Transverse colon (tissue), 4 donors: Measurements from ENCODE around the gene KRTAP9-9. TPM values are rescaled to one million over a fixed set of nuclear protein-coding genes. Genes with fewer than 3 reads are reported as not detected.

Experiments used
- DNase-seq: peaks from one replicate; pipeline ENCODE4 v3.0.0-alpha.2; 2019
- H3K27ac ChIP-seq, 4 donors: fragments of 200-600 bp; sonication (generic); 2 replicates each; pipeline ENCODE4 v1.5.1; 2016 to 2018; ENCODE audit warnings: inconsistent platforms in 4 of 4
- H3K27me3 ChIP-seq: fragments of 200-600 bp; sonication (generic); 2 replicates; pipeline ENCODE4 v1.5.1; 2017; ENCODE audit warnings: inconsistent platforms
- H3K36me3 ChIP-seq, 4 donors: fragments of 200-600 bp; sonication (generic); 2 replicates each; pipeline ENCODE4 v1.5.1; 2017 to 2019; ENCODE audit warnings: inconsistent platforms in 4 of 4
- H3K4me1 ChIP-seq, 4 donors: fragments of 200-600 bp; sonication (generic); 2 replicates each; pipeline ENCODE4 v1.5.1; 2017 to 2020; ENCODE audit warnings: inconsistent platforms in 4 of 4
- H3K4me3 ChIP-seq, 4 donors: fragments of 200-600 bp; sonication (generic); 1 replicate in 1 of 4; 2 replicates in 3 of 4; pipeline versions ENCODE4 v1.5.1 to v1.6.1; 2017 to 2019; ENCODE audit warnings: inconsistent platforms in 4 of 4
- H3K9me3 ChIP-seq, 2 donors: fragments of 200-600 bp; sonication (generic); 2 replicates each; pipeline ENCODE4 v1.5.1; 2017 to 2019; ENCODE audit warnings: inconsistent platforms in 2 of 2
- EP300 ChIP-seq: sonication (generic); formaldehyde crosslinking; IDR thresholded peaks from one replicate; pipeline ENCODE4 v1.6.1; 2017; ENCODE audit warnings: antibody characterized with exemption, low read depth
- POLR2A ChIP-seq: fragments of 450-650 bp; IDR thresholded peaks from one replicate; pipeline ENCODE4 v1.6.1; 2016; ENCODE audit warnings: antibody characterized with exemption, mild to moderate bottlenecking, moderate library complexity
- POLR2AphosphoS5 ChIP-seq, 3 donors: sonication (generic); formaldehyde crosslinking; IDR thresholded peaks; one replicate each; pipeline ENCODE4 v1.6.1; 2016; ENCODE audit warnings: antibody characterized with exemption in 3 of 3
- WGBS, 2 donors: methylation state at CpG; one replicate each; pipeline ENCODE4 v1.1.5; 2018; ENCODE audit warnings: low coverage in 1 of 2; 5-methylcytosine and 5-hydroxymethylcytosine counted together
- in situ Hi-C, 4 donors: fragments of 200-750 bp; cut with MboI; loops; one replicate each; pipeline versions ENCODE4 v1.15.0 to v1.15.1; 2017; ENCODE audit warnings: low sequenced_read_pairs in 3 of 4, low pct_ligation_motif_present in 1 of 4, low pct_unique_long_range_greater_than_20kb in 1 of 4
- intact Hi-C: fragments of 100-400 bp; cut with DNase I; formaldehyde crosslinking; loops from one replicate; pipeline ENCODE4 v1.15.1; 2023; ENCODE audit warnings: low total_unique reads
- small RNA-seq, 4 donors: library from RNA; depleted of rRNA; stranded (forward); fragments of <200 nt; gene quantifications; one replicate each; pipeline ENCODE3, GENCODE V24; 2016
- total RNA-seq, 4 donors: library from RNA; depleted of rRNA; stranded (reverse); fragments of >200 nt; gene quantifications; one replicate each; pipeline ENCODE4 v1.1.0, GENCODE V29; 2016
- TF ChIP-seq, protein P1 (sequence below), 5 experiments: fragments of 200-600 bp in 3 of 5; fragments of 450-650 bp in 2 of 5; sonication (generic) in 3 of 5; IDR thresholded peaks; 1 replicate in 2 of 5; 2 replicates in 3 of 5; pipeline ENCODE4 v1.5.1; 2016 to 2017; ENCODE audit warnings: antibody characterized with exemption in 5 of 5, inconsistent platforms in 3 of 5, mild to moderate bottlenecking in 2 of 5, moderate library complexity in 1 of 5

KRTAP9-9 gene
- total RNA-seq, 4 donors from 2014 or later: not detected

DNA sequence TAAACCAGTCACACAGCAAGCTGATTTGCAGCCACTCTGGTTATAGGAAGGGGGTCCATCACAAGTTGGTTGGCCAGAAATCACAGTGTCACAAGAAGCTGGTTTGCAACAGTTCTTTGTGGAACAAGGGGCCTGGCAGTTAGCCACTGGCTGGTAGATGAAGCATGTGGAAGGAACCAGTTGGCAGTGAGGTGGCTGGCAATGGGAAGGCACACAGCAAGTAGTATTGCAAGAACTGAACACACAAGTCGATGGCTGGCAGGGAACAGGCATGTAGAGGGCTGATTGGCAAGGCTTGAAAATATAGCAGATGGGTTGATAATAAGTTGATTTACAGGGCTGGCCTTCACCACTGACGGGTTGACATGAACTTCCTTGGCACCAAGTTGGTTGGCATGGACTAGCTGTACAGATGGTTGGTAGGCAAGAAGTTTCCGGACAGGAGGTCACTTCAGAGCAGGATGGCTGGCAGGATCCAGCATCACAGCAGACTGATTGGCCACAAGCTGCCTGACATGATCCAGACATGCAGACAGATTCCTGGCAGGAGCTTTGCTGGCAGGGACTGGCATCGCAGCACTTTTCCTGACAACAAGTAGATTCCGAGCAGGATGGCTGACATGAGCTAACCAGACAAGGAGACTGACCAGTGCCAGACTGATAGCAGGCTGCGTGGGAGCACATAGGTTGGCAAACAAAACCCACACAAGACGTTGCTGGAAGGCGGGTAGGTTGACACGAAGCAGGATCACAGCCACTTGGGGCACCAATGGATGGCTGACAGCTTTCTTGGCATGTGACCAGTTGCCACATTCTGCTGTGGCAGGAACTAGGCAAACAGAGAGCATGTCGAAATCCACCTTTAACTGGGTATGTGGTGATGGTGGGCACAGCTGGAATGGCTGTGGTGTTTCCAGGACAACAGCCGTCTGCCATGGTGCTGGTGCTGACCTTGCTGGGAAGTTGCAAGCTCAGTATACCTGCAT, 47.0 kb downstream of the KRTAP9-9 start, which contains the start of gene KRTAP29-1:
Gene KRTAP29-1 (minus strand): TSS at position 936 of the 986 bp plus-strand sequence. CDS start 0 bp downstream, at position 936.
- intact Hi-C loops (no loop called here), in situ Hi-C loops (no loop called here)
- Histone ChIP-seq H3K27ac (no peak within 1 kb of the TSS), H3K27me3 (peaks cover 8% of the 10 kb centered on the region), H3K4me3 (no peak within 1 kb of the TSS), H3K4me1 (no peaks in the 10 kb centered on the region), H3K9me3 (no peaks in the 10 kb centered on the region), H3K36me3 (no peaks in the 10 kb centered on the region)
- TF ChIP-seq, protein P1, sequence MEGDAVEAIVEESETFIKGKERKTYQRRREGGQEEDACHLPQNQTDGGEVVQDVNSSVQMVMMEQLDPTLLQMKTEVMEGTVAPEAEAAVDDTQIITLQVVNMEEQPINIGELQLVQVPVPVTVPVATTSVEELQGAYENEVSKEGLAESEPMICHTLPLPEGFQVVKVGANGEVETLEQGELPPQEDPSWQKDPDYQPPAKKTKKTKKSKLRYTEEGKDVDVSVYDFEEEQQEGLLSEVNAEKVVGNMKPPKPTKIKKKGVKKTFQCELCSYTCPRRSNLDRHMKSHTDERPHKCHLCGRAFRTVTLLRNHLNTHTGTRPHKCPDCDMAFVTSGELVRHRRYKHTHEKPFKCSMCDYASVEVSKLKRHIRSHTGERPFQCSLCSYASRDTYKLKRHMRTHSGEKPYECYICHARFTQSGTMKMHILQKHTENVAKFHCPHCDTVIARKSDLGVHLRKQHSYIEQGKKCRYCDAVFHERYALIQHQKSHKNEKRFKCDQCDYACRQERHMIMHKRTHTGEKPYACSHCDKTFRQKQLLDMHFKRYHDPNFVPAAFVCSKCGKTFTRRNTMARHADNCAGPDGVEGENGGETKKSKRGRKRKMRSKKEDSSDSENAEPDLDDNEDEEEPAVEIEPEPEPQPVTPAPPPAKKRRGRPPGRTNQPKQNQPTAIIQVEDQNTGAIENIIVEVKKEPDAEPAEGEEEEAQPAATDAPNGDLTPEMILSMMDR (IDR thresholded peaks at IDR 0.05): no peak
- TF ChIP-seq POLR2A: no peak
- no peak for TF ChIP-seq EP300
- TF ChIP-seq POLR2AphosphoS5 (IDR thresholded peaks at IDR 0.05): no peak
- no peak for DNase-seq
- WGBS, 2 donors: 68 to 83% methylated on average over 1 to 11 of the region's 11 CpGs

DNA sequence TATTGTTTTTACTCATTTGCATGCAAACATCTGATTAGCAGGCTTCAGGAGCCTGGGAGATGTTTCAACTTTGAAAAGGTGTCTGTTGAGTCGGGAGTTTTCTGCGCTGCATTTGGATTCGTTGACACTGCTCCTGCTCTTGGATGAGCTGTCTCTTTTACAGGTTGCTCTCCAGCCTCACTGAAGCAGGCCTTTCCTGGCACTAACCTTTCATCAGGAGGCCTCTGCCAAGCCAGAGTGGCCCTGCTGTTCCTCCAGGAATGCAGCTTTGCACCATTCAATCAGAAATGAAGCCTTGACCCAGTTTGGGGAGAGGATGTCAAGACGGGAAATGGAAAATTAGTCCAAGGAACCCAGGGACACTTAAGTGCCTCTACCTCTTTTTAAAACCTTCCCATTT, 47.8 kb downstream of the KRTAP9-9 start:
- intact Hi-C loops (no loop called here), in situ Hi-C loops (no loop called here)
- TF ChIP-seq POLR2AphosphoS5 (IDR thresholded peaks at IDR 0.05) (no peak), EP300 (no peak), POLR2A (no peak)
- TF ChIP-seq, protein P1 (IDR thresholded peaks at IDR 0.05): no peak
- no peaks in the 10 kb centered on the region for H3K36me3 ChIP-seq
- H3K4me3 ChIP-seq: no peak overlapping the region
- no peak overlapping the region for H3K27ac ChIP-seq
- H3K4me1 ChIP-seq: no peaks in the 10 kb centered on the region
- DNase-seq: no peak
- peaks cover 5% of the 10 kb centered on the region for H3K27me3 ChIP-seq
- WGBS, 2 donors: 83 to 90% methylated on average over 1 to 4 of the region's 4 CpGs
- no peaks in the 10 kb centered on the region for H3K9me3 ChIP-seq

GRCh38 chr17:41304091-41304490, 48.9 kb downstream of the KRTAP9-9 start:
- intact Hi-C loops: no loop called here
- in situ Hi-C loops: no loop called here
- no peaks in the 10 kb centered on the region for H3K4me1 ChIP-seq
- no peak for DNase-seq
- no peak overlapping the region for H3K4me3 ChIP-seq
- H3K27me3 ChIP-seq: no peaks in the 10 kb centered on the region
- no peak for TF ChIP-seq EP300
- TF ChIP-seq POLR2AphosphoS5 (IDR thresholded peaks at IDR 0.05): no peak
- TF ChIP-seq, protein P1 (IDR thresholded peaks at IDR 0.05): no peak
- no peak for TF ChIP-seq POLR2A
- WGBS, 2 donors: 80 to 84% methylated on average over 11 to 12 of the region's 12 CpGs
- no peaks in the 10 kb centered on the region for H3K9me3 ChIP-seq
- no peak overlapping the region for H3K27ac ChIP-seq
- no peaks in the 10 kb centered on the region for H3K36me3 ChIP-seq

Small RNA genes lying within 50 kb of the gene (small RNA-seq; reads per million reads assigned to genes)
- gene KRTAP9-10P: 0 reads per million in 4 donors

Other genes with a start within 250 kb of the KRTAP9-9 start
- gene KRTAP3-1, start 246.3 kb upstream of the KRTAP9-9 start, total RNA-seq: not detected
- gene KRTAP1-5, start 228.2 kb upstream of the KRTAP9-9 start, total RNA-seq: not detected
- not detected for gene KRTAP1-4, start 225.2 kb upstream of the KRTAP9-9 start, total RNA-seq
- gene KRTAP1-3, start 220.5 kb upstream of the KRTAP9-9 start, total RNA-seq: not detected
- not detected for gene KRTAP1-1, start 213.9 kb upstream of the KRTAP9-9 start, total RNA-seq
- not detected for gene KRTAP2-1, start 208.1 kb upstream of the KRTAP9-9 start, total RNA-seq
- not detected for gene KRTAP2-2, start 200.2 kb upstream of the KRTAP9-9 start, total RNA-seq
- not detected for gene KRTAP2-3, start 195.3 kb upstream of the KRTAP9-9 start, total RNA-seq
- gene KRTAP2-4, start 189.5 kb upstream of the KRTAP9-9 start, total RNA-seq: not detected
- gene KRTAP4-7, start 171.2 kb upstream of the KRTAP9-9 start, total RNA-seq: not detected
- gene KRTAP4-8, start 157.2 kb upstream of the KRTAP9-9 start, total RNA-seq: not detected
- not detected for gene KRTAP4-16, start 153.2 kb upstream of the KRTAP9-9 start, total RNA-seq
- gene KRTAP4-9, start 150.0 kb upstream of the KRTAP9-9 start, total RNA-seq: not detected
- gene KRTAP4-11, start 137.0 kb upstream of the KRTAP9-9 start, total RNA-seq: not detected
- not detected for gene KRTAP4-12, start 131.2 kb upstream of the KRTAP9-9 start, total RNA-seq
- gene KRTAP4-6, start 114.8 kb upstream of the KRTAP9-9 start, total RNA-seq: not detected
- gene KRTAP4-5, start 105.6 kb upstream of the KRTAP9-9 start, total RNA-seq: not detected
- not detected for gene KRTAP4-4, start 94.6 kb upstream of the KRTAP9-9 start, total RNA-seq
- not detected for gene KRTAP4-3, start 87.2 kb upstream of the KRTAP9-9 start, total RNA-seq
- not detected for gene KRTAP4-2, start 77.2 kb upstream of the KRTAP9-9 start, total RNA-seq
- gene KRTAP4-1, start 70.5 kb upstream of the KRTAP9-9 start, total RNA-seq: under 1 TPM in 1 of 4 donors, not detected in 3; 0.82 TPM
- not detected for gene KRTAP9-1, start 65.5 kb upstream of the KRTAP9-9 start, total RNA-seq
- gene KRTAP9-2, start 28.7 kb upstream of the KRTAP9-9 start, total RNA-seq: not detected
- not detected for gene KRTAP9-3, start 22.9 kb upstream of the KRTAP9-9 start, total RNA-seq
- gene KRTAP9-8, start 17.4 kb upstream of the KRTAP9-9 start, total RNA-seq: not detected
- not detected for gene KRTAP9-4, start 5.7 kb upstream of the KRTAP9-9 start, total RNA-seq
- gene KRTAP9-6, start 10.0 kb downstream of the KRTAP9-9 start, total RNA-seq: not detected
- gene KRTAP9-7, start 20.3 kb downstream of the KRTAP9-9 start, total RNA-seq: not detected
- gene KRTAP29-1, start 47.5 kb downstream of the KRTAP9-9 start, total RNA-seq: not detected
- not detected for gene KRTAP16-1, start 53.9 kb downstream of the KRTAP9-9 start, total RNA-seq
- gene KRTAP17-1, start 60.3 kb downstream of the KRTAP9-9 start, total RNA-seq: not detected
- gene KRT33A, start 95.4 kb downstream of the KRTAP9-9 start, total RNA-seq: not detected
- not detected for gene KRT33B, start 114.4 kb downstream of the KRTAP9-9 start, total RNA-seq
- not detected for gene KRT34, start 126.9 kb downstream of the KRTAP9-9 start, total RNA-seq
- not detected for gene KRT31, start 142.2 kb downstream of the KRTAP9-9 start, total RNA-seq
- not detected for gene KRT37, start 169.2 kb downstream of the KRTAP9-9 start, total RNA-seq
- gene KRT38, start 185.6 kb downstream of the KRTAP9-9 start, total RNA-seq: not detected
- not detected for gene KRT32, start 212.0 kb downstream of the KRTAP9-9 start, total RNA-seq
- not detected for gene KRT35, start 225.8 kb downstream of the KRTAP9-9 start, total RNA-seq
- gene KRT36, start 234.5 kb downstream of the KRTAP9-9 start, total RNA-seq: not detected